Measurements from ENCODE around the gene ARMH1.

DNA sequence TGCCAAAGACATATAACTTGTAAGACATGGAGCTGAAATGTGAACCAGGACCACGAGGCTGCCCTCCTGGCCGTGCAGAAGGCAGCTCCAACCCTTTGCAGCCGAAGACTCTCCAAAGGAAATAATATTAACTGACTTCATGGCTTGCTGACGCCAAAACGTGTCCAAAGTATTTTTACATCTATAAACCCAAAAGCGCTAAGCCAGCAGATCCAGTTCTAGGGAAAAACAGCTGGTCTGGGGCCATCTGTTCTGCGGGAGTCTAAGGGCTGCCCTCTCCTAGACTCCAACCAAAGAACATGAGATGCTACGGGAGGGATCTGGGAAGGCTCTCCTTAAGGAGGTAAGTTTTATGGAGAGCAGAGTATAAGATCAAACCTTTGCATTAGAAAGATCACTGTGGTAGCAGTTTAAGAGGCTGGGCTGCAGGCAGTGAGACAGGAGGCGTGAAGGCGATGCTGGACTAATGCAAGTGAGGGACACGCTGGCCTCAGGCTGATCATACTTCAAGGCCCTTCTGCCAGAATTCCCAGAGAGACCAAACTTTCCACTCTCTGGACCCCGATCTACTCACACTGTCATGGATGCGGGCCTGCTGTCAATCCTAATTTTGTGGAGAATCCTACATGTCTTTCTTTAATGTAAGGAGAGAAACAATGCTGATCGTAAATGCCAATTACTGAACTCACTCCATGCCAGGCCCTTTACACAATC is 1.4 kb upstream of the ARMH1 start:
- TF ChIP-seq TAF1 (IDR thresholded peaks at IDR 0.05; ENCODE audit: borderline replicate concordance, insufficient read depth, low read length) (no peak), SIN3A (IDR thresholded peaks at IDR 0.05; ENCODE audit: borderline replicate concordance, insufficient read depth, low read length) (no peak), POLR2AphosphoS5 (IDR thresholded peaks at IDR 0.05; ENCODE audit: low read depth, low read length) (no peak)
